Esophagus squamous epithelium (tissue), 4 donors: ENCODE measurements around the gene KIAA1217.
A peak's percentile ranks its signal among the peaks of the same experiment; 100 is the strongest.

Source experiments
- CTCF ChIP-seq, 6 experiments: fragments of 450-650 bp in 4 of 6; fragments of 200-600 bp in 2 of 6; sonication (generic) in 2 of 6; IDR thresholded peaks; one replicate each; pipeline ENCODE4 v1.5.1; 2016 to 2019; ENCODE audit warnings: antibody characterized with exemption in 6 of 6, mild to moderate bottlenecking in 4 of 6, moderate library complexity in 4 of 6
- POLR2A ChIP-seq, 4 donors: fragments of 450-650 bp; IDR thresholded peaks; one replicate each; pipeline ENCODE4 v1.6.1; 2017; ENCODE audit warnings: antibody characterized with exemption in 4 of 4, mild to moderate bottlenecking in 4 of 4, moderate library complexity in 3 of 4

GRCh38 chr10:24255115-24255880 is 46.4 kb downstream of the KIAA1217 start:
- TF ChIP-seq CTCF (IDR thresholded peaks at IDR 0.05) (no peak), POLR2A (IDR thresholded peaks at IDR 0.05) (peak in 2 of 4 donors; percentile 51 to 59)
